Smooth muscle cell (in vitro differentiated cells): ENCODE data around the gene FOSL1. TPM values are rescaled to one million over a fixed set of nuclear protein-coding genes. Genes with fewer than 3 reads are reported as not detected.

Source experiments
- DNase-seq: peaks from one replicate; lab custom pipeline; 2025; ENCODE audit not compliant: unreplicated experiment; lab: John Stamatoyannopoulos, UW
- H2AFZ ChIP-seq: fragments of 200-600 bp; sonication (generic); 2 replicates; pipeline ENCODE4 v1.6.0; 2016; ENCODE audit warnings: antibody characterized with exemption, low read depth, mild to moderate bottlenecking
- H3F3A ChIP-seq: fragments of 200-600 bp; sonication (generic); 2 replicates; pipeline ENCODE4 v1.6.0; 2017; ENCODE audit warnings: antibody characterized with exemption, low read depth
- H3K27ac ChIP-seq: fragments of 200-600 bp; sonication (generic); 2 replicates; pipeline ENCODE4 v1.5.1; 2016; ENCODE audit warnings: low read depth, mild to moderate bottlenecking
- H3K27me3 ChIP-seq: fragments of 200-600 bp; sonication (generic); 2 replicates; pipeline ENCODE4 v1.6.1; 2016; ENCODE audit warnings: low read depth, mild to moderate bottlenecking
- H3K36me3 ChIP-seq: fragments of 200-600 bp; sonication (generic); 2 replicates; pipeline ENCODE4 v1.5.1; 2016; ENCODE audit warnings: low read depth
- H3K4me1 ChIP-seq: fragments of 200-600 bp; sonication (generic); 2 replicates; pipeline ENCODE4 v1.5.1; 2016; ENCODE audit warnings: low read depth
- H3K4me2 ChIP-seq: fragments of 200-600 bp; sonication (generic); 2 replicates; pipeline ENCODE4 v1.6.0; 2016; ENCODE audit warnings: mild to moderate bottlenecking
- H3K4me3 ChIP-seq: fragments of 200-600 bp; sonication (generic); 2 replicates; pipeline ENCODE4 v1.5.1; 2016; ENCODE audit warnings: mild to moderate bottlenecking
- H3K79me2 ChIP-seq: fragments of 200-600 bp; sonication (generic); 2 replicates; pipeline ENCODE4 v1.6.0; 2016; ENCODE audit warnings: low read depth, mild to moderate bottlenecking
- H3K9ac ChIP-seq: fragments of 200-600 bp; sonication (generic); 2 replicates; pipeline ENCODE4 v1.6.0; 2016; ENCODE audit warnings: low read depth
- H3K9me3 ChIP-seq: fragments of 200-600 bp; sonication (generic); replicated peaks from 2 replicates; pipeline ENCODE4 v1.5.1; 2016; ENCODE audit warnings: low read depth
- H4K20me1 ChIP-seq: fragments of 200-600 bp; sonication (generic); 2 replicates; pipeline ENCODE4 v1.6.0; 2016; ENCODE audit warnings: low read depth
- WGBS: methylation state at CpG from one replicate; pipeline ENCODE4 v1.1.7; 2016; ENCODE audit warnings: low lambda C conversion rate; 5-methylcytosine and 5-hydroxymethylcytosine counted together
- polyA plus RNA-seq: library from polyadenylated mRNA; unstranded; fragments of >200 nt; fragmentation: Nextera tagmentation; extraction: Ambion mirVana; gene quantifications from 2 replicates; pipeline ENCODE4 v1.2.1, GENCODE V29; 2016
- total RNA-seq: library from RNA; depleted of rRNA; stranded (reverse); fragments of >200 nt; gene quantifications from 2 replicates; pipeline ENCODE4 v1.2.3, GENCODE V29; 2014
- TF ChIP-seq, protein P1 (sequence below): fragments of 200-600 bp; sonication (generic); IDR thresholded peaks from 2 replicates; pipeline ENCODE4 v1.5.1; 2017; ENCODE audit warnings: borderline replicate concordance, mild to moderate bottlenecking, antibody characterized with exemption; ENCODE audit not compliant: insufficient read depth, poor library complexity, severe bottlenecking

Gene FOSL1
- total and polyA plus RNA-seq, 2 experiments from 2014 or later = 15.8 to 26.1 TPM

DNA sequence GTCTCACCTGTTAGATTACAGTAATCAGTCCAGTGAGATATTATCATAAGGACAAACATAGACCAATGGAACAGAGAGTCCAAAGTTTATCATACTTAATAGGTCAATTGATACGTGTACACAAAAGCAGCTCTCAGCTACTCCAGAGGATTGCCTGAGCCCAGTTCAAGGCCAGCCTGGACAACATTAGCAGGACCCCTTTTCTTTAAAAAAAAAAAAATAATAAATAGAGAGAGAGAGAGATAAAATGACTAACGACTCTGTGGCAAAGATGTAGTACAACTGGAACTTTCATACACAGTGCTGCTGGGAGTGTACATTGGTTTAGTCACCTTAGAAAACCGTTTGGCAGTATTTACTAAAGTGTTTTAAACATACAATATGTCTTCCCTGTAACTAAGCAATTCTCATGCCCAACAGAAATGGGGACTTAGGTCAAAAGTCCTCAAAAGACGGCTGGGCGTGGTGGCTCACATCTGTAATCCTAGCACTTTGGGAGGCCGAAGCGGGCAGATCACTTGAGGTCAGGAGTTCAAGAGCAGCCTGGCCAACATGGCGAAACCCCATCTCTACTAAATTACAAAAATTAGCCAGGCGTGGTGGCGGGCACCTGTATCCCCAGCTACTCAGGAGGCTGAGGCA, 55.8 kb downstream of the FOSL1 start:
- no peaks in the 10 kb centered on the region for H3K4me1 ChIP-seq
- H2AFZ ChIP-seq = no peak overlapping the region
- TF ChIP-seq, protein P1, sequence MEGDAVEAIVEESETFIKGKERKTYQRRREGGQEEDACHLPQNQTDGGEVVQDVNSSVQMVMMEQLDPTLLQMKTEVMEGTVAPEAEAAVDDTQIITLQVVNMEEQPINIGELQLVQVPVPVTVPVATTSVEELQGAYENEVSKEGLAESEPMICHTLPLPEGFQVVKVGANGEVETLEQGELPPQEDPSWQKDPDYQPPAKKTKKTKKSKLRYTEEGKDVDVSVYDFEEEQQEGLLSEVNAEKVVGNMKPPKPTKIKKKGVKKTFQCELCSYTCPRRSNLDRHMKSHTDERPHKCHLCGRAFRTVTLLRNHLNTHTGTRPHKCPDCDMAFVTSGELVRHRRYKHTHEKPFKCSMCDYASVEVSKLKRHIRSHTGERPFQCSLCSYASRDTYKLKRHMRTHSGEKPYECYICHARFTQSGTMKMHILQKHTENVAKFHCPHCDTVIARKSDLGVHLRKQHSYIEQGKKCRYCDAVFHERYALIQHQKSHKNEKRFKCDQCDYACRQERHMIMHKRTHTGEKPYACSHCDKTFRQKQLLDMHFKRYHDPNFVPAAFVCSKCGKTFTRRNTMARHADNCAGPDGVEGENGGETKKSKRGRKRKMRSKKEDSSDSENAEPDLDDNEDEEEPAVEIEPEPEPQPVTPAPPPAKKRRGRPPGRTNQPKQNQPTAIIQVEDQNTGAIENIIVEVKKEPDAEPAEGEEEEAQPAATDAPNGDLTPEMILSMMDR = no peak
- no peak for DNase-seq
- H4K20me1 ChIP-seq = no peaks in the 10 kb centered on the region
- no peak overlapping the region for H3K4me3 ChIP-seq
- no peaks in the 10 kb centered on the region for H3K9me3 ChIP-seq
- no peaks in the 10 kb centered on the region for H3K79me2 ChIP-seq
- H3K27me3 ChIP-seq = no peaks in the 10 kb centered on the region
- no peaks in the 10 kb centered on the region for H3K36me3 ChIP-seq
- no peak overlapping the region for H3K4me2 ChIP-seq
- H3K9ac ChIP-seq = no peak overlapping the region
- H3K27ac ChIP-seq = no peak overlapping the region
- H3F3A ChIP-seq = no peaks in the 10 kb centered on the region
- 90% methylated on average over 10 of the region's 10 CpGs for WGBS

DNA sequence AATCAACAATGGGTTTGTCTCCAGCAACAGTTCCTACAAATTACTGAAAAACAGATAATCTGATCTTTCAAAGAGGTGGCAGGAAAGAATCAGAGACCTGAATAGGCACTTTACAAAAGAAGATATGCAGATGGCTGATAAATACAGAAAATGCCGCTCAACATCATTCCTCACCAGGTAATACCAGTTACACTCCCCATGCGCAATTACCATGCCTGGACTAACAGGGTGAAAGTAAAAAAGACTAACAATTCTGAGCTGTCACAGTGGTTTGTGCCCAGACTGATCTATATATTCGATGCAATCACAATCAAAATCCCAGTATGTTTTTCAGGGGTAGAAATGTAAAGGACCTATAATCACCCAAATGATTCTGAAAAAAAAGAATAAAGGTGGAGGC, 56.4 kb downstream of the FOSL1 start:
- Histone ChIP-seq H2AFZ (no peak overlapping the region), H4K20me1 (no peaks in the 10 kb centered on the region), H3K27ac (no peak overlapping the region), H3K4me1 (no peaks in the 10 kb centered on the region), H3K27me3 (no peaks in the 10 kb centered on the region), H3K36me3 (no peaks in the 10 kb centered on the region), H3K4me2 (no peak overlapping the region), H3K9ac (no peak overlapping the region), H3K9me3 (no peaks in the 10 kb centered on the region), H3F3A (no peaks in the 10 kb centered on the region), H3K4me3 (no peak overlapping the region), H3K79me2 (no peaks in the 10 kb centered on the region)
- 81% methylated on average over 3 of the region's 3 CpGs for WGBS
- TF ChIP-seq, protein P1 = no peak
- DNase-seq = no peak

DNA sequence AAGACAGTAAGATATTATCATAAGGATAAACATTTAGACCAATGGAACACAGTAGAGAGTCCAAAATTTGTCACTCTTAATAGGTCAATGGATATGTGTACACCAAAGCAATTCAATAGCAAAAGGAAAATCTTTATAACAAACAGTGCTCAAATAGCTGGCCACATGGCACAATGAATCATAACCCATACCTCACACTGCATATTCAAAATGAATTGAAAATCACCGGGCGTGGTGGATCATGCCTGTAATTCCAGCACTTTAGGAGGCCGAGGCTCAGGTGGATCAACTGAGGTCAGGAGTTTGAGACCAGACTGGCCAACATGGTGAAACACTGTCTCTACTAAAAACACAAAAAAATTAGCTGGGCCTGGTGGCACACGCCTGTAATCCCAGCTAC, 58.0 kb downstream of the FOSL1 start:
- no peak for DNase-seq
- Histone ChIP-seq H2AFZ (no peak overlapping the region), H3K36me3 (no peaks in the 10 kb centered on the region), H3K9me3 (no peaks in the 10 kb centered on the region), H3K79me2 (no peaks in the 10 kb centered on the region), H3K4me1 (no peaks in the 10 kb centered on the region), H3K27ac (no peak overlapping the region), H4K20me1 (no peaks in the 10 kb centered on the region), H3F3A (no peaks in the 10 kb centered on the region), H3K27me3 (no peaks in the 10 kb centered on the region), H3K9ac (no peak overlapping the region), H3K4me2 (no peak overlapping the region), H3K4me3 (no peak overlapping the region)
- TF ChIP-seq, protein P1 = no peak
- 96% methylated on average over 4 of the region's 4 CpGs for WGBS

Other genes with a start within 250 kb of the FOSL1 start
- 41.7 and 48.1 TPM in 2 replicates for gene RELA, start 237.5 kb downstream of the FOSL1 start, total RNA-seq
- gene RELA, start 237.5 kb downstream of the FOSL1 start, polyA plus RNA-seq = 82.8 and 98.4 TPM in 2 replicates
- gene KAT5, start 188.1 kb downstream of the FOSL1 start, total RNA-seq = 37.0 and 40.1 TPM in 2 replicates
- gene KAT5, start 188.1 kb downstream of the FOSL1 start, polyA plus RNA-seq = 38.8 and 45.1 TPM in 2 replicates
- 20.9 and 30.0 TPM in 2 replicates for gene RNASEH2C, start 179.6 kb downstream of the FOSL1 start, total RNA-seq
- gene RNASEH2C, start 179.6 kb downstream of the FOSL1 start, polyA plus RNA-seq = 51.7 and 56.8 TPM in 2 replicates
- gene AP5B1, start 119.4 kb downstream of the FOSL1 start, total RNA-seq = 5.4 and 6.2 TPM in 2 replicates
- gene AP5B1, start 119.4 kb downstream of the FOSL1 start, polyA plus RNA-seq = 7.7 and 11.6 TPM in 2 replicates
- 7.8 and 8.3 TPM in 2 replicates for gene OVOL1, start 113.3 kb downstream of the FOSL1 start, total RNA-seq
- 3.1 and 16.8 TPM in 2 replicates for gene OVOL1, start 113.3 kb downstream of the FOSL1 start, polyA plus RNA-seq
- gene SNX32, start 66.4 kb downstream of the FOSL1 start, total RNA-seq = 0.63 and 1.2 TPM in 2 replicates
- 1.1 and 3.3 TPM in 2 replicates for gene SNX32, start 66.4 kb downstream of the FOSL1 start, polyA plus RNA-seq
- gene CFL1, start 42.2 kb downstream of the FOSL1 start, total RNA-seq = 1,233 and 1,255 TPM in 2 replicates
- gene CFL1, start 42.2 kb downstream of the FOSL1 start, polyA plus RNA-seq = 3,052 and 3,080 TPM in 2 replicates
- gene MUS81, start 40.0 kb downstream of the FOSL1 start, total RNA-seq = 21.7 and 35.1 TPM in 2 replicates
- 39.6 and 61.1 TPM in 2 replicates for gene MUS81, start 40.0 kb downstream of the FOSL1 start, polyA plus RNA-seq
- 99.7 and 103 TPM in 2 replicates for gene EFEMP2, start 27.6 kb downstream of the FOSL1 start, total RNA-seq
- 328 and 362 TPM in 2 replicates for gene EFEMP2, start 27.6 kb downstream of the FOSL1 start, polyA plus RNA-seq
- not detected in 2 replicates for gene CTSW, start 20.6 kb downstream of the FOSL1 start, total RNA-seq
- gene CTSW, start 20.6 kb downstream of the FOSL1 start, polyA plus RNA-seq = 0.52 TPM in 1 of 2 replicates, not detected in the other
- gene FIBP, start 11.9 kb downstream of the FOSL1 start, total RNA-seq = 109 and 118 TPM in 2 replicates
- gene FIBP, start 11.9 kb downstream of the FOSL1 start, polyA plus RNA-seq = 111 and 114 TPM in 2 replicates
- 15.7 and 19.5 TPM in 2 replicates for gene CCDC85B, start 9.7 kb downstream of the FOSL1 start, total RNA-seq
- 55.7 and 80.4 TPM in 2 replicates for gene CCDC85B, start 9.7 kb downstream of the FOSL1 start, polyA plus RNA-seq
- 32.0 and 41.2 TPM in 2 replicates for gene C11orf68, start 18.7 kb upstream of the FOSL1 start, total RNA-seq
- gene C11orf68, start 18.7 kb upstream of the FOSL1 start, polyA plus RNA-seq = 90.8 and 99.5 TPM in 2 replicates
- gene DRAP1, start 19.0 kb upstream of the FOSL1 start, total RNA-seq = 73.9 and 79.3 TPM in 2 replicates
- gene DRAP1, start 19.0 kb upstream of the FOSL1 start, polyA plus RNA-seq = 276 and 278 TPM in 2 replicates
- gene TSGA10IP, start 45.1 kb upstream of the FOSL1 start, total RNA-seq = 0.27 TPM in 1 of 2 replicates, not detected in the other
- gene TSGA10IP, start 45.1 kb upstream of the FOSL1 start, polyA plus RNA-seq = 1.5 TPM in 2 replicates
- 13.0 and 22.5 TPM in 2 replicates for gene SART1, start 61.3 kb upstream of the FOSL1 start, total RNA-seq
- gene SART1, start 61.3 kb upstream of the FOSL1 start, polyA plus RNA-seq = 61.4 and 62.5 TPM in 2 replicates
- 29.3 and 32.0 TPM in 2 replicates for gene EIF1AD, start 101.8 kb upstream of the FOSL1 start, total RNA-seq
- 26.6 and 29.3 TPM in 2 replicates for gene EIF1AD, start 101.8 kb upstream of the FOSL1 start, polyA plus RNA-seq
- gene BANF1, start 102.1 kb upstream of the FOSL1 start, total RNA-seq = 42.9 and 61.7 TPM in 2 replicates
- gene BANF1, start 102.1 kb upstream of the FOSL1 start, polyA plus RNA-seq = 269 and 274 TPM in 2 replicates
- 54.1 and 97.0 TPM in 2 replicates for gene CST6, start 111.6 kb upstream of the FOSL1 start, total RNA-seq
- 37.6 and 118 TPM in 2 replicates for gene CST6, start 111.6 kb upstream of the FOSL1 start, polyA plus RNA-seq
- not detected in 2 replicates for gene CATSPER1, start 126.1 kb upstream of the FOSL1 start, total RNA-seq
- gene CATSPER1, start 126.1 kb upstream of the FOSL1 start, polyA plus RNA-seq = 0.55 and 1.7 TPM in 2 replicates
- 0.27 TPM in 1 of 2 replicates, not detected in the other for gene GAL3ST3, start 148.8 kb upstream of the FOSL1 start, total RNA-seq
- gene GAL3ST3, start 148.8 kb upstream of the FOSL1 start, polyA plus RNA-seq = 0.23 TPM in 1 of 2 replicates, not detected in the other
- 104 and 125 TPM in 2 replicates for gene SF3B2, start 152.0 kb upstream of the FOSL1 start, total RNA-seq
- gene SF3B2, start 152.0 kb upstream of the FOSL1 start, polyA plus RNA-seq = 182 and 203 TPM in 2 replicates
- 48.0 and 87.6 TPM in 2 replicates for gene PACS1, start 169.9 kb upstream of the FOSL1 start, total RNA-seq
- 139 and 140 TPM in 2 replicates for gene PACS1, start 169.9 kb upstream of the FOSL1 start, polyA plus RNA-seq